GM23338 (cell line): Measurements from ENCODE around the gene NPAS3. TPM values are rescaled to one million over a fixed set of nuclear protein-coding genes. Genes with fewer than 3 reads are reported as not detected.

Experiments
- ATAC-seq: fragments of 200-7000 bp; cut with Tn5 transposase; 3 replicates; pipeline ENCODE4 v1.9.1; 2020
- DNase-seq: peaks from one replicate; pipeline ENCODE4 v3.0.0-alpha.2; 2015; ENCODE audit warnings: low spot score
- H2AFZ ChIP-seq: fragments of 200-600 bp; sonication (generic); 2 replicates; pipeline ENCODE4 v1.8.0; 2016; ENCODE audit warnings: antibody characterized with exemption, mild to moderate bottlenecking, moderate library complexity
- H3F3A ChIP-seq: fragments of 200-600 bp; sonication (generic); replicated peaks from 2 replicates; pipeline ENCODE4 v1.8.0; 2017; ENCODE audit warnings: antibody characterized with exemption, mixed run types, low read depth
- H3K27ac ChIP-seq: fragments of 200-600 bp; sonication (generic); 2 replicates; pipeline ENCODE4 v1.6.1; 2016; ENCODE audit warnings: low read depth
- H3K27me3 ChIP-seq: fragments of 200-600 bp; sonication (generic); 2 replicates; pipeline ENCODE4 v1.8.0; 2016; ENCODE audit warnings: mild to moderate bottlenecking, mixed run types, moderate library complexity; ENCODE audit not compliant: insufficient read depth
- H3K36me3 ChIP-seq: fragments of 200-600 bp; sonication (generic); 2 replicates; pipeline ENCODE4 v1.8.0; 2016; ENCODE audit warnings: mild to moderate bottlenecking; ENCODE audit not compliant: insufficient read depth
- H3K4me1 ChIP-seq: fragments of 200-600 bp; sonication (generic); 2 replicates; pipeline ENCODE4 v1.8.0; 2016; ENCODE audit warnings: mild to moderate bottlenecking, moderate library complexity; ENCODE audit not compliant: insufficient read depth
- H3K4me2 ChIP-seq: fragments of 200-600 bp; sonication (generic); 2 replicates; pipeline ENCODE4 v1.7.1; 2017; ENCODE audit warnings: mixed run types
- H3K4me3 ChIP-seq: fragments of 200-600 bp; sonication (generic); 2 replicates; pipeline ENCODE4 v1.6.1; 2016; ENCODE audit warnings: mixed run types
- H3K79me2 ChIP-seq: fragments of 200-600 bp; sonication (generic); replicated peaks from 2 replicates; pipeline ENCODE4 v1.8.0; 2017; ENCODE audit warnings: mild to moderate bottlenecking; ENCODE audit not compliant: insufficient read depth
- H3K9me2 ChIP-seq: fragments of 200-600 bp; sonication (generic); 2 replicates; pipeline ENCODE4 v1.8.0; 2017; ENCODE audit not compliant: insufficient read depth
- H4K20me1 ChIP-seq: fragments of 200-600 bp; sonication (generic); replicated peaks from 2 replicates; pipeline ENCODE4 v1.8.0; 2017; ENCODE audit warnings: mild to moderate bottlenecking; ENCODE audit not compliant: insufficient read depth
- H3K27ac Mint-ChIP-seq: 2 replicates; pipeline ENCODE4 v1.8.0; 2020; ENCODE audit warnings: inconsistent platforms, mild to moderate bottlenecking, moderate library complexity, mixed read lengths
- H3K27me3 Mint-ChIP-seq: 3 replicates; pipeline ENCODE4 v1.8.0; 2022; ENCODE audit warnings: low read depth, mild to moderate bottlenecking, moderate library complexity, mixed read lengths, inconsistent platforms; ENCODE audit not compliant: insufficient read depth, poor library complexity
- H3K36me3 Mint-ChIP-seq: 3 replicates; pipeline ENCODE4 v1.8.0; 2021; ENCODE audit warnings: low read depth, mild to moderate bottlenecking, inconsistent platforms, moderate library complexity, mixed read lengths
- H3K4me1 Mint-ChIP-seq: 3 replicates; pipeline ENCODE4 v1.8.0; 2020; ENCODE audit warnings: mild to moderate bottlenecking, inconsistent platforms, mixed read lengths
- H3K4me3 Mint-ChIP-seq: 3 replicates; pipeline ENCODE4 v1.8.0; 2021; ENCODE audit warnings: moderate library complexity, mild to moderate bottlenecking, inconsistent platforms, mixed read lengths
- H3K9me3 Mint-ChIP-seq: 3 replicates; pipeline ENCODE4 v1.8.0; 2020; ENCODE audit warnings: moderate library complexity, mild to moderate bottlenecking, inconsistent platforms, mixed read lengths
- CREB1 ChIP-seq: fragments of 250-450 bp; sonication (Bioruptor Pico); IDR thresholded peaks from 2 replicates; pipeline ENCODE4 v1.5.0; 2020; ENCODE audit warnings: low read depth, mild to moderate bottlenecking, moderate library complexity
- ETS1 ChIP-seq: IDR thresholded peaks from 2 replicates; pipeline ENCODE4 v1.6.1; 2016; ENCODE audit warnings: antibody characterized with exemption
- EZH2 ChIP-seq: fragments of 200-600 bp; sonication (generic); IDR thresholded peaks from one replicate; pipeline ENCODE4 v1.8.0; 2017; ENCODE audit warnings: antibody characterized with exemption, mild to moderate bottlenecking, low read depth; ENCODE audit not compliant: unreplicated experiment
- POLR2AphosphoS5 ChIP-seq: IDR thresholded peaks from 2 replicates; pipeline ENCODE4 v1.6.1; 2016; ENCODE audit warnings: antibody characterized with exemption, low read depth
- ZNF114 ChIP-seq: fragments of 250-450 bp; sonication (Bioruptor Pico); IDR thresholded peaks from 2 replicates; pipeline ENCODE4 v1.5.0; 2020; ENCODE audit warnings: mild to moderate bottlenecking, moderate library complexity
- ZNF331 ChIP-seq: fragments of 250-450 bp; sonication (Bioruptor Pico); IDR thresholded peaks from 2 replicates; pipeline ENCODE4 v1.5.0; 2020; ENCODE audit warnings: low read depth, mild to moderate bottlenecking, moderate library complexity
- ZNF462 ChIP-seq: fragments of 250-450 bp; sonication (Bioruptor Pico); IDR thresholded peaks from 2 replicates; pipeline ENCODE4 v1.5.0; 2020; ENCODE audit warnings: mild to moderate bottlenecking, moderate library complexity
- polyA plus RNA-seq: library from polyadenylated mRNA; unstranded; fragments of >200 nt; fragmentation: Nextera tagmentation; extraction: Ambion mirVana; gene quantifications from 2 replicates; pipeline ENCODE4 v1.2.1, GENCODE V29; 2016
- total RNA-seq: library from RNA; depleted of rRNA; stranded (reverse); fragments of >200 nt; shearing (Covaris generic); gene quantifications from 2 replicates; pipeline ENCODE4 v1.2.3, GENCODE V29; 2014

NPAS3 gene
- total and polyA plus RNA-seq, 2 experiments from 2014 or later = 0.17 to 0.19 TPM

GRCh38 chr14:33717866-33718265 is 779.2 kb downstream of the NPAS3 start (continued):
- TF ChIP-seq ZNF462 (CRISPR knock-in tag) = no peak

- no peaks in the 10 kb centered on the region for H3K79me2 ChIP-seq
- no peak overlapping the region for H3K4me3 ChIP-seq
- no peak overlapping the region for H3K4me2 ChIP-seq
- no peaks in the 10 kb centered on the region for H3K36me3 ChIP-seq
- H3K4me1 Mint-ChIP-seq = no peaks in the 10 kb centered on the region; the same call in 2 of the 3 replicates
- H3K27me3 ChIP-seq = no peaks in the 10 kb centered on the region
- peaks cover 4% of the 10 kb centered on the region; the same call in 1 of the 2 replicates for H3K9me2 ChIP-seq
- H3K27ac ChIP-seq = no peak overlapping the region
- H3F3A ChIP-seq = no peaks in the 10 kb centered on the region
- H4K20me1 ChIP-seq = no peaks in the 10 kb centered on the region
- no peak overlapping the region for H3K27ac Mint-ChIP-seq
- H3K9me3 Mint-ChIP-seq = no peaks in the 10 kb centered on the region
- no peaks in the 10 kb centered on the region for H3K4me1 ChIP-seq
- no peak overlapping the region for H3K4me3 Mint-ChIP-seq
- H3K36me3 Mint-ChIP-seq = no peaks in the 10 kb centered on the region
- no peaks in the 10 kb centered on the region for H3K27me3 Mint-ChIP-seq
- no peak for ATAC-seq
- DNase-seq = no peak
- H2AFZ ChIP-seq = no peak overlapping the region
- TF ChIP-seq ZNF462 (CRISPR knock-in tag) = no peak
- TF ChIP-seq EZH2 = no peak
- TF ChIP-seq POLR2AphosphoS5 = no peak
- TF ChIP-seq CREB1 (CRISPR knock-in tag) = no peak
- TF ChIP-seq ZNF331 (CRISPR knock-in tag) = no peak
- no peak for TF ChIP-seq ZNF114 (CRISPR knock-in tag)
- TF ChIP-seq ETS1 = no peak
Observed at GRCh38 chr14:33720284-33720787, 781.7 kb downstream of the NPAS3 start.
